Activated CD4-positive, alpha-beta T cell treated with anti-CD3 and anti-CD28 coated beads, Interleukin-2, amount 10 ng/mL, durations not matched to agents 24 days and 14 days (primary cell): ENCODE results near the gene NTNG1. TPM values are rescaled to one million over a fixed set of nuclear protein-coding genes. Genes with fewer than 3 reads are reported as not detected.
"Not testable (repeated sequence)": the region's sequence is repeated elsewhere in the genome, so short reads cannot be mapped to it uniquely, and the experiment has no call there.

ENCODE experiments used
- DNase-seq: peaks from one replicate; pipeline ENCODE4 v3.0.0; 2022
- H3K27ac Mint-ChIP-seq: one replicate; pipeline ENCODE4 v1.8.0; 2022; ENCODE audit warnings: mild to moderate bottlenecking, mixed read lengths
- H3K27me3 Mint-ChIP-seq: one replicate; pipeline ENCODE4 v1.8.0; 2022; ENCODE audit warnings: mixed read lengths
- H3K36me3 Mint-ChIP-seq: one replicate; pipeline ENCODE4 v1.8.0; 2022; ENCODE audit warnings: low read depth, mild to moderate bottlenecking, mixed read lengths
- H3K4me1 Mint-ChIP-seq: one replicate; pipeline ENCODE4 v1.8.0; 2021; ENCODE audit warnings: mixed read lengths
- H3K4me3 Mint-ChIP-seq: one replicate; pipeline ENCODE4 v1.8.0; 2022; ENCODE audit warnings: mild to moderate bottlenecking, moderate library complexity, mixed read lengths
- H3K9me3 Mint-ChIP-seq: one replicate; pipeline ENCODE4 v1.8.0; 2021; ENCODE audit warnings: mixed read lengths
- intact Hi-C: fragments of 100-400 bp; cut with micrococcal nuclease; formaldehyde crosslinking; loops from one replicate; pipeline ENCODE4 v1.15.1; 2023
- total RNA-seq: library from RNA; stranded (reverse); gene quantifications from 2 replicates; pipeline ENCODE4 v1.2.3, GENCODE V29; 2022

NTNG1 gene
- total RNA-seq, 1 donor from 2014 or later: not detected

GRCh38 chr1:107158496-107158895 lies 17.7 kb downstream of the NTNG1 start:
- DNase-seq: no peak
- Mint-ChIP-seq H3K27ac (no peak overlapping the region), H3K36me3 (no peaks in the 10 kb centered on the region), H3K9me3 (no peaks in the 10 kb centered on the region), H3K4me3 (no peak overlapping the region), H3K4me1 (no peaks in the 10 kb centered on the region), H3K27me3 (no peaks in the 10 kb centered on the region)
- intact Hi-C loops: no loop called here

DNA sequence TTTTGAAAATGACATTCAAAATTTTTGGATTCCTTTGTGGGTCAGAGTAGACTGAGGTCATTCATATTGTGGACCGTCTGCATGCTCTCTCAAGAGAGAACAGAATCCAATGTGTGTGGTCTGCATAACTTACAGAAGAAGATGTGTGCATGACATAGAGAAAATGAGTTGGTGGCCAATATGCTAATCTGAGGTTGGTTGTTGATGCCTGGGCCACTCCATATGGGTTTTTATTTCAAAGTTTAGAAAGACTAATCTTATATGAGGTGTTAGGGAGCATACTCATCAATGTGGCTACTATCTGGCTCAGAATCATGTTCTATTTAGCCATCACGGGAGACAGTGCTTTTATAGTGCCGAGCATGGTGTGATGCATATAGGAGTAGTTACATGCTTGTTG lies 18.2 kb downstream of the NTNG1 start:
- H3K36me3 Mint-ChIP-seq: no peaks in the 10 kb centered on the region
- no peak for DNase-seq
- H3K27me3 Mint-ChIP-seq: no peaks in the 10 kb centered on the region
- no peaks in the 10 kb centered on the region for H3K9me3 Mint-ChIP-seq
- intact Hi-C loops: no loop called here
- no peak overlapping the region for H3K4me3 Mint-ChIP-seq
- H3K27ac Mint-ChIP-seq: no peak overlapping the region
- H3K4me1 Mint-ChIP-seq: no peaks in the 10 kb centered on the region

- Mint-ChIP-seq H3K4me1 (no peaks in the 10 kb centered on the region), H3K9me3 (no peaks in the 10 kb centered on the region), H3K36me3 (no peaks in the 10 kb centered on the region), H3K27me3 (no peaks in the 10 kb centered on the region), H3K4me3 (no peak overlapping the region), H3K27ac (no peak overlapping the region)
- intact Hi-C loops: no loop called here
- no peak for DNase-seq
Observed at GRCh38 chr1:107162745-107163144, 21.9 kb downstream of the NTNG1 start.

- H3K27ac Mint-ChIP-seq, H3K9me3 Mint-ChIP-seq, H3K4me3 Mint-ChIP-seq, intact Hi-C loops, H3K36me3 Mint-ChIP-seq, DNase-seq, H3K4me1 Mint-ChIP-seq, H3K27me3 Mint-ChIP-seq: not testable (repeated sequence)
Observed at GRCh38 chr1:107164901-107165300, 24.1 kb downstream of the NTNG1 start.

DNA sequence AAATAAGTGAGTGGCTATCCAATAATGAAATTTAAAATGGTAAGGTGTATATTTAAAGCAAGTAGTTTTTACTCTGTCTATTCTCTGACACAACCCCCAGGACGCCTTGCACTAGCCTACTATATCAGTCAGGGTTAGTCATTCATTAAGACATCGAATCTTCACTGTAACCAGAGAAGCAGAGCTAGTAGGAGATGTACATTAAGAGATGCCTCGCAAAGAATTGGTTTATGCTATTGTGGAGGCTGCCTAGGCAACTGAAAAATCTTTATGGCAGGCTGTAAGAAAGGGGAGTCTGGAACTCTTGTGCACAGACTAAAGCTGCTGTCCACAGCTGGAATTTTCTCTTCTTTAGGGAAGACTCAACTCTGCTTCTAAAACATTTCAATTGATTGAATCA lies 28.8 kb downstream of the NTNG1 start:
- Mint-ChIP-seq H3K27ac (no peak overlapping the region), H3K36me3 (no peaks in the 10 kb centered on the region), H3K4me3 (no peak overlapping the region), H3K4me1 (no peaks in the 10 kb centered on the region), H3K9me3 (no peaks in the 10 kb centered on the region), H3K27me3 (no peaks in the 10 kb centered on the region)
- no peak for DNase-seq
- intact Hi-C loops: no loop called here

- no peaks in the 10 kb centered on the region for H3K4me1 Mint-ChIP-seq
- H3K27me3 Mint-ChIP-seq: no peaks in the 10 kb centered on the region
- intact Hi-C loops: no loop called here
- no peaks in the 10 kb centered on the region for H3K36me3 Mint-ChIP-seq
- no peak for DNase-seq
- no peak overlapping the region for H3K27ac Mint-ChIP-seq
- no peak overlapping the region for H3K4me3 Mint-ChIP-seq
- H3K9me3 Mint-ChIP-seq: no peaks in the 10 kb centered on the region
Observed at GRCh38 chr1:107171333-107171732, 30.5 kb downstream of the NTNG1 start.

DNA sequence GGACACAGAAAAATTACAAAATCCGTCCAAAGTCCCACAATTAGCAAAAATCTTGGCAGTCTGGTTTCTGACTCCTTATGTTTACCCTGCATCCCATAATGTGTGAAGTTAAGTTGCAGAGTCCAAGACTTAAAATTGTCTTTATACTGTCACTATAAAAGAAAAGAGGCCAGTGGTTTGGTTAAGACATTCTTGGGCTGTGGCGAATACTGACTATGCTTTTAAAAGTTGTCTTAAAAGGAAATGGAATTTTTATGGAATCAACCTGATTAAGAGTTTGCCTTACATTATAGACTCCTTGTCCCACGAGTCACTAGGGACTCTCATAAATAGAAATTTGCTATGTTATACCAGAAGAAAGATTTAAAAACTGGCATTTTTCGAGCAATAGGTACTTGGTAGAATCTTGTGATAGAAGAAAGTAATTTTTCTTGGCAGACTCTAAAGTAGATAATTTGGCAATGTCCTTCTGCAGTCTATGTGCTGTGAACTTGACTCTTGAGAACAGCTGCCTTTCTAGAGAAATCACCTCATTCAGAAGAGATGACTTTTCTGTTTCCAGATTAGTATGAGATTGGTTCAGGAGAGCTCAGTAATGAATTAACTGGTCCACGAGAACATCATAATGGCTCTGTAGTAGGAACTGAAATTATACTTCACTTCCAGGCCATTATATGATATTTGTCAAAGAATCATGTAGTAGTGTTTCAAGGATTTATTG lies 31.8 kb downstream of the NTNG1 start:
- no peak for DNase-seq
- Mint-ChIP-seq H3K4me3 (no peak overlapping the region), H3K27me3 (no peaks in the 10 kb centered on the region), H3K4me1 (no peaks in the 10 kb centered on the region), H3K27ac (no peak overlapping the region), H3K9me3 (no peaks in the 10 kb centered on the region), H3K36me3 (no peaks in the 10 kb centered on the region)
- intact Hi-C loops: no loop called here

DNA sequence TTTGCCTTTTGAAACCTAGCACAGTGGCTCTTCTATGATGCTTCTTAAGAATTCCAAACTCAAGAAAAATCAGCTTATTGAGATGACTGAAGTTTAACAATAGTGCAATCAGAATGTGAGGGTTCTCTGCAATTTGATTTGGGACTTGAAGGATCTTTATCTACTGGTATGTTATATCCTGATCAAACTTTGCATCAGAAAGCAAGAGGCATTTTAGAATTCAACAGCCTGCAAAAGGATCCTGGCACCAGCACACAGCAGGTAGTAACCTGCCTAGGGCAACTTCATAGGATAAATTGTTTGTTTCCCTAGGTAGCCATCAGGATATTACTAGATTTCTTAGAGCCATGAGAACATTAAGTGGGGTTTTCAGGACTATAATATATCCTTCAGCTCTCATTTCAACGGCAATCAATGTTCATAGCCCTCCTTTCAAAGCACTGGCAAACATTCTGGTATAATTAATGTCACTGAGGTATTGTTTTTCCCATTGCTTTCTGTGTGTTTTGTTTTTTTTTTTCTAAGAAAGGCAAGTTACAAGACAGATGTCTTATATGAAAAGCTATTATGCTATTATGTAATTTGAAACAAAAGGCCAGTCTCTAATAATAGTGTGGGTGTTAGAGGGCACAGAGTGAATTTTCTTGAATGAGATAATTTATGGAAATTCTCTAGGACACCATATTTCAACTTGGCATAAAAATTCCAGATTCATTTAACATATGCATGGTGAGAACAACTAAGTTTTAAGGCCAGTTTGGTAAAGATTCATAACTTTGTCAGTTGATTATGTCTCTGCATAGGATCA lies 34.5 kb downstream of the NTNG1 start:
- DNase-seq: no peak
- H3K4me1 Mint-ChIP-seq: no peaks in the 10 kb centered on the region

GRCh38 chr1:107181253-107181969 lies 40.6 kb downstream of the NTNG1 start:
- intact Hi-C loops: no loop called here
- Mint-ChIP-seq H3K4me3 (no peak overlapping the region), H3K27me3 (no peaks in the 10 kb centered on the region), H3K36me3 (no peaks in the 10 kb centered on the region), H3K4me1 (no peaks in the 10 kb centered on the region), H3K9me3 (no peaks in the 10 kb centered on the region), H3K27ac (no peak overlapping the region)
- DNase-seq: no peak

More for the DNA sequence above, 34.5 kb downstream of the NTNG1 start:
- intact Hi-C loops: no loop called here
- no peak overlapping the region for H3K27ac Mint-ChIP-seq
- no peak overlapping the region for H3K4me3 Mint-ChIP-seq
- no peaks in the 10 kb centered on the region for H3K27me3 Mint-ChIP-seq
- no peaks in the 10 kb centered on the region for H3K36me3 Mint-ChIP-seq
- no peaks in the 10 kb centered on the region for H3K9me3 Mint-ChIP-seq

- intact Hi-C loops: no loop called here
- no peak for DNase-seq
- Mint-ChIP-seq H3K27ac (no peak overlapping the region), H3K27me3 (no peaks in the 10 kb centered on the region), H3K36me3 (no peaks in the 10 kb centered on the region), H3K4me3 (no peak overlapping the region), H3K4me1 (no peaks in the 10 kb centered on the region), H3K9me3 (no peaks in the 10 kb centered on the region)
Observed at GRCh38 chr1:107183011-107183410, 42.2 kb downstream of the NTNG1 start.

- intact Hi-C loops: no loop called here
Observed at GRCh38 chr1:107184888-107185287, 44.0 kb downstream of the NTNG1 start.

GRCh38 chr1:107187399-107187798 lies 46.6 kb downstream of the NTNG1 start:
- no peak overlapping the region for H3K4me3 Mint-ChIP-seq
- no peaks in the 10 kb centered on the region for H3K27me3 Mint-ChIP-seq
- no peaks in the 10 kb centered on the region for H3K36me3 Mint-ChIP-seq
- H3K4me1 Mint-ChIP-seq: no peaks in the 10 kb centered on the region
- H3K9me3 Mint-ChIP-seq: no peaks in the 10 kb centered on the region
- H3K27ac Mint-ChIP-seq: no peak overlapping the region
- intact Hi-C loops: no loop called here
- no peak for DNase-seq

More at GRCh38 chr1:107184888-107185287, 44.0 kb downstream of the NTNG1 start:
- no peak overlapping the region for H3K4me3 Mint-ChIP-seq
- no peak for DNase-seq
- H3K36me3 Mint-ChIP-seq: no peaks in the 10 kb centered on the region
- H3K27ac Mint-ChIP-seq: no peak overlapping the region
- H3K9me3 Mint-ChIP-seq: no peaks in the 10 kb centered on the region
- no peaks in the 10 kb centered on the region for H3K27me3 Mint-ChIP-seq
- H3K4me1 Mint-ChIP-seq: no peaks in the 10 kb centered on the region

DNA sequence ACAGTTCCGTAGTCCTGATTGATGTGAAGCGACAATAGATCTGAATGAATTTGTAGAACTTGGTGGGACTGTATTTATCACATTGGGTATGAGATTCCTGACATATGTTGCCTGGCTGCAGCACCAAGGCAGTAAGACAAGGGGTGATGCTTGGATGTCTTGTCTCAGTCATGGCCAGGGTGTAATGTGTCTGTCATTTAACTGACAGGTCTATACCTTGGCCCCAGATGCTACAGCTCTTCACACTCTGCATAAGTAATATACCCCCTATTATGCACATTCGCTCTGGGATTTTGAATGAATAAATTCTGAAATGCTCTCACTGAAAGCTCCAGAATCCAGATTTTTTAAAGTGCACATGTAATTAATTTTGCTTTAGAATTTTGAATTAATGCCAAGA lies 47.3 kb downstream of the NTNG1 start:
- Mint-ChIP-seq H3K4me3 (no peak overlapping the region), H3K27ac (no peak overlapping the region), H3K36me3 (no peaks in the 10 kb centered on the region), H3K4me1 (no peaks in the 10 kb centered on the region), H3K27me3 (no peaks in the 10 kb centered on the region), H3K9me3 (no peaks in the 10 kb centered on the region)
- intact Hi-C loops: no loop called here
- no peak for DNase-seq

DNA sequence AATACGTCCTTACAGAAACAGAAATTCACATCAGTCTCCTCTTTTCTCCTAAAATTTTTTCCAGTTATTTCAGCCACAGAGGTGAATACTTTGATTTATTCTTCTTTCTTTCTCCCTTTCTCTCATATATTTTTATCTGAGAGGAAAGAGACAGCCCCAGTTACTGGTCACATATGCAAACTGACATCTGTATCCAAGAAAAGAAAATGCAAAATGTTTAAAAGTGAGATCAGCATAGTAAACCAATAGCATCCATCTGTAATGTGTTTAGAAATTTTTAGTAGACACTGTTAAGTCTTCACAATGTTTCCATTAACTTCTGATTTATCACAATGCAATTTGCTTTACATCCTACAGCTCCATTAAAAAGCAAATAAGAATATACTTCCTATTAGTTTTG lies 53.5 kb downstream of the NTNG1 start:
- H3K4me3 Mint-ChIP-seq: no peak overlapping the region
- no peaks in the 10 kb centered on the region for H3K4me1 Mint-ChIP-seq
- no peaks in the 10 kb centered on the region for H3K27me3 Mint-ChIP-seq
- DNase-seq: no peak
- no peaks in the 10 kb centered on the region for H3K36me3 Mint-ChIP-seq
- intact Hi-C loops: no loop called here
- H3K27ac Mint-ChIP-seq: no peak overlapping the region
- no peaks in the 10 kb centered on the region for H3K9me3 Mint-ChIP-seq
